CD4-positive, alpha-beta T cell (primary cell): ENCODE results near the gene NPIPB2. TPM values are rescaled to one million over a fixed set of nuclear protein-coding genes. Genes with fewer than 3 reads are reported as not detected.

Experiments used
- ATAC-seq: fragments of 200-7000 bp; cut with Tn5 transposase; one replicate; pipeline ENCODE4 v1.10.0; 2022; ENCODE audit warnings: mild to moderate bottlenecking; ENCODE audit not compliant: poor library complexity
- CTCF ChIA-PET: fragments of 350-600 bp; sonication (Branson Sonifier 250); formaldehyde crosslinking; loops from one replicate; lab custom pipeline; 2021; ENCODE audit warnings: antibody characterized with exemption, inconsistent platforms; lab: Charles Lee
- POLR2A ChIA-PET: fragments of 350-600 bp; sonication (Branson Sonifier 250); formaldehyde crosslinking; loops from one replicate; lab custom pipeline; 2021; ENCODE audit warnings: antibody characterized with exemption, inconsistent platforms; lab: Charles Lee
- DNase-seq, 14 experiments: peaks; one replicate each; pipeline ENCODE4 v3.0.0-alpha.2; 2013 to 2020; ENCODE audit warnings: mixed read lengths in 2 of 14
- H3K27ac ChIP-seq, 2 donors: one replicate each; pipeline versions ENCODE4 v1.5.1 to v1.7.0; 2013; ENCODE audit warnings: low read length in 2 of 2, low read depth in 1 of 2, mild to moderate bottlenecking in 1 of 2
- H3K27me3 ChIP-seq, 2 experiments: 1 replicate in 1 of 2; 2 replicates in 1 of 2; pipeline versions ENCODE4 v1.6.1 to v1.7.0; 2013; ENCODE audit warnings: low read length in 2 of 2, control low read depth in 1 of 2, mild to moderate bottlenecking in 1 of 2, moderate library complexity in 1 of 2; ENCODE audit not compliant: insufficient read depth in 2 of 2, control insufficient read depth in 1 of 2
- H3K36me3 ChIP-seq: one replicate; pipeline ENCODE4 v1.6.1; 2013; ENCODE audit warnings: low read length, control low read depth; ENCODE audit not compliant: insufficient read depth
- H3K4me1 ChIP-seq: one replicate; pipeline ENCODE4 v1.6.1; 2013; ENCODE audit warnings: low read length, control low read depth; ENCODE audit not compliant: insufficient read depth
- H3K4me3 ChIP-seq: one replicate; pipeline ENCODE4 v1.5.1; 2013; ENCODE audit warnings: mild to moderate bottlenecking, low read length, moderate library complexity
- H3K9me3 ChIP-seq, 2 experiments: 1 replicate in 1 of 2; 2 replicates in 1 of 2; pipeline versions ENCODE4 v1.6.1 to v1.7.0; 2013; ENCODE audit warnings: low read length in 2 of 2, mild to moderate bottlenecking in 2 of 2, control low read depth in 1 of 2, moderate library complexity in 1 of 2; ENCODE audit not compliant: control insufficient read depth in 1 of 2, insufficient read depth in 1 of 2
- H3K27ac Mint-ChIP-seq: one replicate; pipeline ENCODE4 v1.8.0; 2020; ENCODE audit warnings: mixed read lengths
- H3K27me3 Mint-ChIP-seq: one replicate; pipeline ENCODE4 v1.8.0; 2021; ENCODE audit warnings: mixed read lengths
- H3K36me3 Mint-ChIP-seq: one replicate; pipeline ENCODE4 v1.8.0; 2021; ENCODE audit warnings: low read depth, mixed read lengths
- H3K4me1 Mint-ChIP-seq: one replicate; pipeline ENCODE4 v1.8.0; 2021; ENCODE audit warnings: low read depth, mixed read lengths
- H3K4me3 Mint-ChIP-seq: one replicate; pipeline ENCODE4 v1.8.0; 2020; ENCODE audit warnings: mild to moderate bottlenecking, mixed read lengths
- H3K9me3 Mint-ChIP-seq: one replicate; pipeline ENCODE4 v1.8.0; 2020; ENCODE audit warnings: mixed read lengths
- intact Hi-C, 2 experiments: fragments of 100-400 bp; cut with DNase I in 1 of 2; cut with micrococcal nuclease in 1 of 2; formaldehyde crosslinking; loops; one replicate each; pipeline versions ENCODE4 v1.15.1 to v1.9.0; 2023 to 2025; cut with DNase I, micrococcal nuclease
- total RNA-seq, 174 experiments: library from RNA in 2 of 174; stranded (reverse) in 2 of 174; gene quantifications; one replicate each; pipeline ENCODE4 v1.2.3 and lab custom pipeline; 2021 to 2026
- TF ChIP-seq, protein P1 (sequence below): fragments of 200-600 bp; IDR thresholded peaks from one replicate; pipeline ENCODE4 v1.8.0; 2022; ENCODE audit warnings: antibody characterized with exemption, mild to moderate bottlenecking

The NPIPB2 gene
- total RNA-seq, 2 experiments from 2014 or later: 10.6 to 12.3 TPM

DNA sequence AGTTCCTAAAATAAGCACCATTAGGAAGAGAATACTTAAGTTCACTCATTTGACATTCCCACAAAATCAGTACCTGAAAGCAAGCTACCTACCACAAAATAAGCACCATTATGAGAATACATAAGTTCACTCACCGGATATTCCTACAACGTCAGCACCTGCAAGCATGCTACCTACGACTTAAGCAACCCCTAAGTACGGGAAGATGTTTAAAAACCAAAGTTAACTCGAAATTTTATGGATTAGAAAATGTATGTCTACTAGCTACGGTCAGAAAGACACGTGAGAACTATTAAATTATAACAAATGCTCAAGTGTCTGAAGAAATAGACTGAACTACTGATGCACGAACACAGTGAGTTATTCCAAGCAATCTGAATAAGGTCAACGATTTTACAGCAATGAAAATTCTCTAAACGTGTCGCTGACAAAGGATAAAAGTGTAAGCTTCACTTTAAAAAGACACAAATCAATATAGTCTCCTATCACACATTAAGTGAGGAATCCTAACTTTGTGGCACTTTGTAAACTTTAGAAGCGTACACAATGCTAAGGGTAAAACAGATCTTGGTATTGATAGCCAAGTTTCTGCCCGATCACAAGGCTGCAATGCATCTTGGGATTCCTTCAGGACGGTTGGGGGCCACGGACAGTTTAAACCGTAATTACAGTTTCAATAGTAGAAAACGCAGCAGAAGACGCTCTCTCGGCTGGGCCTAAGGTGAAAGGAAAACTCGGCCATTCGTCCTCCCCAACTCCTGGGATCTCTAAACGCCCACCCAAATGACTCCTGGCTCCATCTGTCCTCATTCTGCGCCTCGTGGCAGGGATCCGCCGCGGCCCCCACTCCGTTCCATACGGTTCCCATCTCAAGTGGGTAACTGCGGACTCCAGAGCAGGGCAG, 27.4 kb downstream of the NPIPB2 start:
- H3K36me3 ChIP-seq: no peaks in the 10 kb centered on the region
- peak overlapping the region; percentile 93 for H3K4me3 Mint-ChIP-seq
- H3K36me3 Mint-ChIP-seq: peaks cover 42% of the 10 kb centered on the region
- peaks cover 47% of the 10 kb centered on the region for H3K4me1 Mint-ChIP-seq
- H3K27me3 Mint-ChIP-seq: no peaks in the 10 kb centered on the region
- no peaks in the 10 kb centered on the region for H3K9me3 ChIP-seq
- H3K27me3 ChIP-seq: no peaks in the 10 kb centered on the region
- peak; percentile 35 for ATAC-seq
- no peaks in the 10 kb centered on the region for H3K9me3 Mint-ChIP-seq
- H3K4me3 ChIP-seq: peak overlapping the region; percentile 82
- intact Hi-C loops: loop anchor here (1.0 to 10.0 kb wide), 5 partner anchors 42 to 972 kb away; partner anchors contain the start of genes CLEC16A (in 1 of the 2), DEXI (in 1 of the 2), RSL1D1 (in 1 of the 2) and SOCS1 (in 1 of the 2)
- H3K4me1 ChIP-seq: peaks cover 40% of the 10 kb centered on the region
- peak overlapping the region; percentile 58 to 60 for H3K27ac ChIP-seq
- H3K27ac Mint-ChIP-seq: peak overlapping the region; percentile 97
- TF ChIP-seq, protein P1, sequence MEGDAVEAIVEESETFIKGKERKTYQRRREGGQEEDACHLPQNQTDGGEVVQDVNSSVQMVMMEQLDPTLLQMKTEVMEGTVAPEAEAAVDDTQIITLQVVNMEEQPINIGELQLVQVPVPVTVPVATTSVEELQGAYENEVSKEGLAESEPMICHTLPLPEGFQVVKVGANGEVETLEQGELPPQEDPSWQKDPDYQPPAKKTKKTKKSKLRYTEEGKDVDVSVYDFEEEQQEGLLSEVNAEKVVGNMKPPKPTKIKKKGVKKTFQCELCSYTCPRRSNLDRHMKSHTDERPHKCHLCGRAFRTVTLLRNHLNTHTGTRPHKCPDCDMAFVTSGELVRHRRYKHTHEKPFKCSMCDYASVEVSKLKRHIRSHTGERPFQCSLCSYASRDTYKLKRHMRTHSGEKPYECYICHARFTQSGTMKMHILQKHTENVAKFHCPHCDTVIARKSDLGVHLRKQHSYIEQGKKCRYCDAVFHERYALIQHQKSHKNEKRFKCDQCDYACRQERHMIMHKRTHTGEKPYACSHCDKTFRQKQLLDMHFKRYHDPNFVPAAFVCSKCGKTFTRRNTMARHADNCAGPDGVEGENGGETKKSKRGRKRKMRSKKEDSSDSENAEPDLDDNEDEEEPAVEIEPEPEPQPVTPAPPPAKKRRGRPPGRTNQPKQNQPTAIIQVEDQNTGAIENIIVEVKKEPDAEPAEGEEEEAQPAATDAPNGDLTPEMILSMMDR: no peak
- POLR2A ChIA-PET: interaction anchor here (1.1 to 1.6 kb wide), 2 partner anchors 117 to 172 kb away, joined by 5 to 10 read pairs; partner anchors contain the start of genes TXNDC11 and ZC3H7A
- CTCF ChIA-PET: interaction anchor here (0.7 kb wide), 1 partner anchor 15 kb away, joined by 3 read pairs; no protein-coding TSS in a partner anchor
- DNase-seq: peak in 9 of 14 experiments; percentile 5 to 72 (median 39)

DNA sequence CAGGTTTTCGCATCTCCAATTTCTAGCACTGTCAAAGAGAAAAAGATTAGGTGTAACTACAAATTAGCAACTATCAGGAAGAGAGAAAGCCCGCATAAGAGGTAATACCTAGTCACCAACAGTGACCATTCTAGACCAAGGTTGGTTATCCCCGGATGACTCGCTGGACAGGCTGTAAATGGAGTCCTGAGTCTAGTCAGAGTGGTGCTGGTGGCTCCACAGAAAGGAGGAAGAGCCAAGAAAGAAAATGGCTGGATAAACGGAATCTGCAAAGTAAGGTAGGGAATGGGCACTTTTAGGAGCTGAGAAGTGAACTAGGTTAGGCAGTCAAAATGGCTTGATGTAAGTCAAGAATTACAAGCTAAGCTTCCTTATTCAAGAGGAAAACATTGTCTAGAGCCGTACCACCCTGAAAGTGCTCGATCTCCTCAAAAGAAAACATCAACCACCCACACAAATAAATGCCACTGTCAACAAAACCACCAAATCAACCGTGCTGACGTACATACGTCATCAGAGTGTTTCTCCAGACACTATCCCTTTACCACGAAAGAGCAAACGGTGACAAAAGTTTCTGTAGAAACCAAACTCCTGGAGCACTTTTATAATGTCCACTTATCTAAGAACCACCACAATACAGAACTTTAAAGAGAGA, 28.3 kb downstream of the NPIPB2 start:
- POLR2A ChIA-PET: interaction anchor here (1.1 to 1.6 kb wide), 2 partner anchors 116 to 171 kb away, joined by 5 to 10 read pairs; partner anchors contain the start of genes TXNDC11 and ZC3H7A
- DNase-seq (peak in 7 of 14 experiments; percentile 9 to 87 (median 57)), ATAC-seq (peak; percentile 39)
- CTCF ChIA-PET: interaction anchor here (0.7 kb wide), 1 partner anchor 14 kb away, joined by 3 read pairs; no protein-coding TSS in a partner anchor
- H3K4me1 ChIP-seq: peaks cover 40% of the 10 kb centered on the region
- H3K4me3 ChIP-seq: peak overlapping the region; percentile 82
- H3K27ac ChIP-seq: peak overlapping the region; percentile 58 to 60
- Mint-ChIP-seq H3K9me3 (no peaks in the 10 kb centered on the region), H3K27ac (peak overlapping the region; percentile 97), H3K4me1 (peaks cover 54% of the 10 kb centered on the region), H3K4me3 (peak overlapping the region; percentile 93), H3K27me3 (no peaks in the 10 kb centered on the region), H3K36me3 (peaks cover 49% of the 10 kb centered on the region)
- intact Hi-C loops: loop anchor here (1.0 to 10.0 kb wide), 4 partner anchors 17 to 659 kb away; partner anchors contain the start of genes RSL1D1 (in 1 of the 2) and SOCS1 (in 1 of the 2)
- H3K27me3 ChIP-seq: no peaks in the 10 kb centered on the region
- H3K9me3 ChIP-seq: no peaks in the 10 kb centered on the region
- TF ChIP-seq, protein P1: no peak
- no peaks in the 10 kb centered on the region for H3K36me3 ChIP-seq
